A549 (cell line): ENCODE results near the gene CFAP61. TPM values are rescaled to one million over a fixed set of nuclear protein-coding genes. Genes with fewer than 3 reads are reported as not detected.

ENCODE experiments used
- ATAC-seq, 2 experiments: fragments of 200-7000 bp in 1 of 2; fragments of >200 bp in 1 of 2; cut with Nextera tagmentation in 1 of 2; cut with Tn5 transposase in 1 of 2; 3 replicates each; pipeline versions ENCODE4 v1.8.0 to v1.9.1; 2018 to 2020; ENCODE audit warnings: mild to moderate bottlenecking in 1 of 2, moderate library complexity in 1 of 2
- CTCF ChIA-PET: fragments of 300-600 bp; sonication (Branson Sonifier 250); formaldehyde crosslinking; extraction: SDS; loops from one replicate; lab custom pipeline; 2021; ENCODE audit warnings: antibody characterized with exemption, inconsistent platforms; lab: Yijun Ruan, JAX
- POLR2A ChIA-PET: fragments of 350-600 bp; formaldehyde crosslinking; extraction: SDS; loops from one replicate; lab custom pipeline; 2021; ENCODE audit warnings: antibody characterized with exemption, inconsistent platforms; lab: Yijun Ruan, JAX
- DNase-seq, 2 experiments: peaks; one replicate each; pipeline versions ENCODE4 v3.0.0 to v3.0.0-alpha.2; 2011 to 2016; ENCODE audit warnings: low read depth in 1 of 2, low spot score in 1 of 2
- FAIRE-seq: peaks from 2 replicates; lab custom pipeline; 2011; peaks lifted over from hg19 to GRCh38; lab: Jason Lieb, UNC
- H3K27ac ChIP-seq, 2 experiments: fragments of >200 bp; sonication (Bioruptor Twin); formaldehyde crosslinking; 3 replicates each; pipeline ENCODE4 v1.5.1; 2016 to 2017
- H3K4me1 ChIP-seq: fragments of >200 bp; sonication (Bioruptor Twin); formaldehyde crosslinking; 3 replicates; pipeline ENCODE4 v1.6.1; 2016
- H3K4me2 ChIP-seq: fragments of >200 bp; sonication (Bioruptor Twin); formaldehyde crosslinking; 3 replicates; pipeline ENCODE4 v1.6.1; 2016
- H3K4me3 ChIP-seq: fragments of >200 bp; sonication (Bioruptor Twin); formaldehyde crosslinking; 3 replicates; pipeline ENCODE4 v1.5.1; 2016
- H3K9me3 ChIP-seq: fragments of >200 bp; sonication (Bioruptor Twin); formaldehyde crosslinking; 3 replicates; pipeline ENCODE4 v1.6.1; 2016
- BCL3 ChIP-seq: fragments of >200 bp; sonication (Bioruptor Twin); formaldehyde crosslinking; IDR thresholded peaks from 3 replicates; pipeline ENCODE4 v1.6.1; 2016
- CEBPB ChIP-seq, 2 experiments: fragments of >200 bp in 1 of 2; sonication (Bioruptor Twin) in 1 of 2; formaldehyde crosslinking in 1 of 2; IDR thresholded peaks; 2 replicates each; pipeline ENCODE4 v1.6.1; 2012 to 2016
- E2F6 ChIP-seq: IDR thresholded peaks from 2 replicates; pipeline ENCODE4 v1.6.1; 2012; ENCODE audit warnings: low read depth, borderline replicate concordance
- EHF ChIP-seq: fragments of 250-450 bp; sonication (Bioruptor Pico); IDR thresholded peaks from 2 replicates; pipeline ENCODE4 v1.5.0; 2020; ENCODE audit warnings: mild to moderate bottlenecking
- EHMT2 ChIP-seq: fragments of 200-600 bp; sonication (generic); IDR thresholded peaks from 2 replicates; pipeline ENCODE4 v1.6.1; 2016; ENCODE audit warnings: antibody characterized with exemption, low read depth, mild to moderate bottlenecking, moderate library complexity
- ELK1 ChIP-seq: fragments of 150-350 bp; IDR thresholded peaks from 2 replicates; pipeline ENCODE4 v1.6.1; 2014; ENCODE audit warnings: low read depth, mild to moderate bottlenecking, low read length
- FOXS1 ChIP-seq: fragments of 250-450 bp; sonication (Bioruptor Pico); IDR thresholded peaks from 2 replicates; pipeline ENCODE4 v1.5.0; 2020; ENCODE audit warnings: mild to moderate bottlenecking, moderate library complexity
- HDAC2 ChIP-seq: fragments of 200-600 bp; sonication (generic); IDR thresholded peaks from 2 replicates; pipeline ENCODE4 v1.6.1; 2016
- HES2 ChIP-seq: fragments of >200 bp; sonication (Bioruptor Twin); formaldehyde crosslinking; IDR thresholded peaks from 2 replicates; pipeline ENCODE4 v1.6.1; 2016
- HOXA7 ChIP-seq: fragments of 250-450 bp; sonication (Bioruptor Pico); IDR thresholded peaks from 2 replicates; pipeline ENCODE4 v1.5.0; 2020; ENCODE audit warnings: mild to moderate bottlenecking, moderate library complexity
- HOXB5 ChIP-seq: fragments of 250-450 bp; sonication (Bioruptor Pico); IDR thresholded peaks from 2 replicates; pipeline ENCODE4 v1.5.0; 2020; ENCODE audit warnings: mild to moderate bottlenecking, moderate library complexity
- JUN ChIP-seq, 2 experiments: fragments of >200 bp; sonication (Bioruptor Twin); formaldehyde crosslinking; IDR thresholded peaks; 2 replicates in 1 of 2; 3 replicates in 1 of 2; pipeline ENCODE4 v1.6.1; 2016 to 2017
- KDM1A ChIP-seq: fragments of 200-600 bp; sonication (generic); IDR thresholded peaks from 2 replicates; pipeline ENCODE4 v1.6.1; 2016; ENCODE audit warnings: low read depth, mild to moderate bottlenecking
- MAFK ChIP-seq: fragments of 450-650 bp; IDR thresholded peaks from 2 replicates; pipeline ENCODE4 v1.6.1; 2014; ENCODE audit not compliant: partially characterized antibody
- MYC ChIP-seq: IDR thresholded peaks from 2 replicates; pipeline ENCODE4 v1.6.1; 2012; ENCODE audit warnings: mild to moderate bottlenecking, inconsistent platforms, low read length, improper control_type of control experiment, borderline replicate concordance
- NR3C1 ChIP-seq: fragments of >200 bp; sonication (Bioruptor Twin); formaldehyde crosslinking; IDR thresholded peaks from 3 replicates; pipeline ENCODE4 v1.6.1; 2017
- POLR2AphosphoS2 ChIP-seq: conservative IDR thresholded peaks from 2 replicates; pipeline ENCODE4 v1.6.1; 2012; ENCODE audit warnings: low read length, improper control_type of control experiment, inconsistent platforms
- RAD21 ChIP-seq, 2 experiments: fragments of >200 bp in 1 of 2; sonication (Bioruptor Twin) in 1 of 2; formaldehyde crosslinking in 1 of 2; IDR thresholded peaks in 1 of 2; conservative IDR thresholded peaks in 1 of 2; 2 replicates in 1 of 2; 3 replicates in 1 of 2; pipeline ENCODE4 v1.6.1; 2012 to 2018; ENCODE audit warnings: inconsistent platforms in 1 of 2
- RNF2 ChIP-seq: fragments of 200-600 bp; sonication (generic); IDR thresholded peaks from 2 replicates; pipeline ENCODE4 v1.6.1; 2016; ENCODE audit warnings: low read depth, mild to moderate bottlenecking, antibody characterized with exemption, moderate library complexity, borderline replicate concordance
- SMC3 ChIP-seq: fragments of >200 bp; sonication (Bioruptor Twin); formaldehyde crosslinking; IDR thresholded peaks from 3 replicates; pipeline ENCODE4 v1.6.1; 2018; ENCODE audit warnings: inconsistent platforms
- SREBF2 ChIP-seq: fragments of 450-650 bp; IDR thresholded peaks from 2 replicates; pipeline ENCODE4 v1.6.1; 2014; ENCODE audit warnings: mild to moderate bottlenecking, moderate library complexity
- USF2 ChIP-seq: fragments of 450-650 bp; IDR thresholded peaks from 2 replicates; pipeline ENCODE4 v1.6.1; 2014; ENCODE audit warnings: antibody characterized with exemption
- WGBS: methylation state at CpG from one replicate; pipeline ENCODE4 v1.1.6; 2017; ENCODE audit errors: missing lambda C conversion rate; 5-methylcytosine and 5-hydroxymethylcytosine counted together
- polyA plus RNA-seq, 4 experiments: library from polyadenylated mRNA; depleted of rRNA in 3 of 4; stranded (reverse); fragments of >200 nt; fragmentation: RNase III in 1 of 4; extraction: RNeasy Plus Mini Kit Qiagen cat#74134 plus additional on column Dnase treatment in 1 of 4; gene quantifications; 2 replicates in 3 of 4; 3 replicates in 1 of 4; pipeline ENCODE4 v1.2.3, GENCODE V29; 2011 to 2017

The CFAP61 gene
- polyA plus RNA-seq, 2 of the 4 experiments (the other 2 are of a cell fraction) = 0.39 to 0.70 TPM

- Histone ChIP-seq H3K27ac (no peak overlapping the region), H3K4me1 (peaks cover 26% of the 10 kb centered on the region), H3K4me3 (no peak overlapping the region), H3K4me2 (no peak overlapping the region; the same call in 2 of the 3 replicates), H3K9me3 (no peaks in the 10 kb centered on the region)
- FAIRE-seq = no peak
- POLR2A ChIA-PET = no interaction called here
- 30% methylated on average over 10 of the region's 10 CpGs for WGBS
- DNase-seq = peak in 1 of 2 experiments; percentile 27
- TF ChIP-seq HOXB5 (no peak), USF2 (no peak)
- ATAC-seq = peak in 1 of 2 experiments; percentile 12; a peak in 1 of 6 replicates
- CTCF ChIA-PET = interaction anchor here (0.6 kb wide), 1 partner anchor 183 kb away, joined by 4 read pairs; no protein-coding TSS in a partner anchor
Observed at GRCh38 chr20:20370094-20370575, 317.8 kb downstream of the CFAP61 start.

GRCh38 chr20:20371083-20371482 lies 318.8 kb downstream of the CFAP61 start:
- ChIA-PET POLR2A (no interaction called here), CTCF (interaction anchor here (0.9 to 1.4 kb wide), 2 partner anchors 12 to 13 kb away, joined by 4 to 5 read pairs; no protein-coding TSS in a partner anchor)
- Histone ChIP-seq H3K4me1 (peaks cover 26% of the 10 kb centered on the region), H3K9me3 (no peaks in the 10 kb centered on the region), H3K4me2 (no peak overlapping the region), H3K4me3 (no peak overlapping the region), H3K27ac (no peak overlapping the region)
- WGBS = 62% methylated on average over 7 of the region's 7 CpGs
- DNase-seq = no peak
- no peak for FAIRE-seq
- ATAC-seq = no peak
- no peak for TF ChIP-seq EHF
- TF ChIP-seq HOXA7 (CRISPR knock-in tag) = no peak
- no peak for TF ChIP-seq POLR2AphosphoS2
- no peak for TF ChIP-seq RAD21 (conservative IDR thresholded peaks at IDR 0.05 in 1 of 2, IDR thresholded peaks at IDR 0.05 in 1 of 2)
- TF ChIP-seq CEBPB (IDR thresholded peaks at IDR 0.05) = no peak
- TF ChIP-seq RNF2 = no peak
- TF ChIP-seq FOXS1 (CRISPR knock-in tag) = no peak
- no peak for TF ChIP-seq JUN (IDR thresholded peaks at IDR 0.05)
- no peak for TF ChIP-seq ELK1
- TF ChIP-seq SMC3 = no peak
- no peak for TF ChIP-seq MYC
- no peak for TF ChIP-seq BCL3
- TF ChIP-seq HES2 = no peak
- TF ChIP-seq E2F6 = no peak
- TF ChIP-seq KDM1A = no peak
- no peak for TF ChIP-seq NR3C1
- TF ChIP-seq SREBF2 = no peak
- TF ChIP-seq EHMT2 = no peak
- TF ChIP-seq HDAC2 = no peak
- no peak for TF ChIP-seq MAFK
- TF ChIP-seq, all 56 proteins: peak for 0
